ENCODE data around the gene MRPL40. TPM values are rescaled to one million over a fixed set of nuclear protein-coding genes. Genes with fewer than 3 reads are reported as not detected.
A peak's percentile ranks its signal among the peaks of the same experiment; 100 is the strongest.

The MRPL40 gene
- total and polyA plus RNA-seq, 3 experiments from 2014 or later: 47.7 to 62.4 (median 48.6) TPM

DNA sequence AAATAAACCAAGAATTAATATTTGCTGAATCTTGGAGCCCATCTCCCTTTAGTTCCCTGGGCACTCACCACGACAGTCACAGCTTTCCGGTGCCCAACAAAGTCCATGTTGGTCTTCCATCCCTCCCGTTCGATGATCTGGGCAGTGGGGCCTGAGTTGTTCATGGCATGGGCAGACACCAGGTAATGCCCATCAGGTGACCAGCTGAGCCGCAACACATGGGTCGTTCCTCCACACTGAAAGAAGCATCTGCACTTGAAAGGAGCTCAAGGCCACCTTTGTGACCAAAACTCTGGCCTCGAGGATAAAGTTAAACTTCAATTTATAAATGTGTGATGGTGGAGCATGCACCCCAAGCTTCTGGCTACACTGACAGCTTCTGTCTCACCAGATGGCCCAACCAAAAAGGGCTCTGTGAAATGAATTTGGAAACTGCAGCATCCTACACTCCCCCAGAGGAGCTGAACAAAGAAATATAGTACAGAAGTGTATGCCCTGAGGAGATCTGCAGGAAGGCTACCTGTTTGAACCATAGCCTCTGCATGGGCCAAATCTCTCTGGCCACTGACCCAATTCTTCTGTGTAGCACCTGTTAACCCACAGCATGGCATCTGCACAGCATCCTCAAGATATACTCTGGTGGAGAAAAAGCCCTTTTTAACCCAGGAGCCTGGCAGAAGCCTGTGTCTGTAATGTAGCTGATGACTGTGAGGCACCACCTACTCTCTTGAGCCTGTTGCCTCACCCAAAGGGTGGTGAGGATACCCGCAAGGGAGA is 37.9 kb upstream of the MRPL40 start:
- H3K27me3 Mint-ChIP-seq: no peaks in the 10 kb centered on the region
- H3K4me3 Mint-ChIP-seq: no peak overlapping the region
- peaks cover 4 to 86% (median 17%) of the 10 kb centered on the region in 3 donors for H3K36me3 Mint-ChIP-seq
- Histone ChIP-seq H3K4me1 (ENCODE audit: insufficient read depth, low read length) (peaks cover 6% of the 10 kb centered on the region), H3K27me3 (ENCODE audit: insufficient read depth, low read length, poor library complexity, severe bottlenecking) (no peaks in the 10 kb centered on the region), H3K36me3 (ENCODE audit: insufficient read depth, low read length) (peaks cover 68% of the 10 kb centered on the region), H3K9me3 (ENCODE audit: low read length) (no peaks in the 10 kb centered on the region), H3K4me3 (ENCODE audit: low read length) (no peak overlapping the region), H3K27ac (ENCODE audit: low read depth, low read length) (no peak overlapping the region)
- no peaks in the 10 kb centered on the region for H3K9me3 Mint-ChIP-seq
- POLR2A ChIA-PET: no interaction called here
- peak overlapping the region in 2 of 8 donors; percentile 17 to 64 for H3K27ac Mint-ChIP-seq
- H3K4me1 Mint-ChIP-seq: no peaks in the 10 kb centered on the region
- CTCF ChIA-PET: interaction anchor here (0.7 kb wide), 1 partner anchor 8 kb away, joined by 3 read pairs; no protein-coding TSS in a partner anchor
- no peak for DNase-seq

DNA sequence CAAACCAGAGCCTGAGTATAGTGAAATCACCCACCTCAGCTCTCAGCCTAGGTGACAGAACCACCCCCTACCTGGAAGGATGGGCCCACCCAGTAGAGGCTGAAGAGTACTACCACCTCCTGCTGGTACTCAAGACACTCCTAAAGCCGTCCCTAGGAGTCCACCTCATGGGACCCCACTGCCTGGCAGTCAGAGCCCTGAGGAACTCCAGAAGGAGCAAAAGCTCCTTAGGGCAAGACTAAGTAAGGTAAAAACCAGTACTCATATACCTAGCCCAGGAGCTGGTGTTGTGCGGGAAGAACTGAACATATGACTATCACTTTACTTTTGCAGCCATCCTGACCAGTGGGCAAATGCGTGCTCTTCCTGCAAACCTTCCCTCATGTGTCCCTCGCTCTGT is 37.1 kb upstream of the MRPL40 start:
- Mint-ChIP-seq H3K4me3 (no peak overlapping the region), H3K36me3 (peaks cover 4 to 85% (median 19%) of the 10 kb centered on the region in 3 donors), H3K27me3 (no peaks in the 10 kb centered on the region), H3K4me1 (no peaks in the 10 kb centered on the region), H3K9me3 (no peaks in the 10 kb centered on the region), H3K27ac (peak overlapping the region in 4 of 8 donors; percentile 37 to 79 (median 67))
- H3K9me3 ChIP-seq (ENCODE audit: low read length): no peaks in the 10 kb centered on the region
- H3K27ac ChIP-seq (ENCODE audit: low read depth, low read length): no peak overlapping the region
- POLR2A ChIA-PET: no interaction called here
- H3K4me3 ChIP-seq (ENCODE audit: low read length): no peak overlapping the region
- H3K36me3 ChIP-seq (ENCODE audit: insufficient read depth, low read length): peaks cover 65% of the 10 kb centered on the region
- no peaks in the 10 kb centered on the region for H3K27me3 ChIP-seq (ENCODE audit: insufficient read depth, low read length, poor library complexity, severe bottlenecking)
- H3K4me1 ChIP-seq (ENCODE audit: insufficient read depth, low read length): peaks cover 6% of the 10 kb centered on the region
- DNase-seq: no peak
- CTCF ChIA-PET: no interaction called here

DNA sequence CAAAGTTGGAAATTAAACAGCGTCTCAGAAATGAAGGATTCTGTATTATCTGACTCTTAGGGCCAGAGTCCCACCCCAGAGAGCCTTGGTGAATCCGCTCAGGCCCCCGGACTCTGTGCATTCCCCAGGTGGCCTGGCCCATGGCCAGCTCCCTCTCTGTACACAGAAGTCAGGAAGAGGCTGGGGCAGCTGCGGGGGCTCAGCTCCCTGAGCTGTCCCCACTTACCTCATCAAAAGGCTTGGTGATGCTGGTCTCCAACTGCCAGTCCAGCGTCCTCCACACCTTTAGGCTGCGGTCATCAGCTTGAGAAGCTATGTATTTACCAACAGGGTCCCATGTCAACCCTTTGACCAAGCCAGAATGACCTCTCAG is 35.8 kb upstream of the MRPL40 start:
- Mint-ChIP-seq H3K9me3 (no peaks in the 10 kb centered on the region), H3K27ac (peak overlapping the region in 1 of 8 donors; percentile 47), H3K36me3 (peaks cover 0 to 89% (median 21%) of the 10 kb centered on the region in 3 donors), H3K4me1 (peaks cover 0 to 1% (median 0%) of the 10 kb centered on the region in 3 donors), H3K27me3 (no peaks in the 10 kb centered on the region), H3K4me3 (no peak overlapping the region)
- no peaks in the 10 kb centered on the region for H3K9me3 ChIP-seq (ENCODE audit: low read length)
- H3K36me3 ChIP-seq (ENCODE audit: insufficient read depth, low read length): peaks cover 61% of the 10 kb centered on the region
- no peak overlapping the region for H3K4me3 ChIP-seq (ENCODE audit: low read length)
- H3K4me1 ChIP-seq (ENCODE audit: insufficient read depth, low read length): peaks cover 6% of the 10 kb centered on the region
- H3K27ac ChIP-seq (ENCODE audit: low read depth, low read length): peak overlapping the region; percentile 78
- DNase-seq: no peak
- ChIA-PET POLR2A (no interaction called here), CTCF (no interaction called here)
- H3K27me3 ChIP-seq (ENCODE audit: insufficient read depth, low read length, poor library complexity, severe bottlenecking): no peaks in the 10 kb centered on the region

DNA sequence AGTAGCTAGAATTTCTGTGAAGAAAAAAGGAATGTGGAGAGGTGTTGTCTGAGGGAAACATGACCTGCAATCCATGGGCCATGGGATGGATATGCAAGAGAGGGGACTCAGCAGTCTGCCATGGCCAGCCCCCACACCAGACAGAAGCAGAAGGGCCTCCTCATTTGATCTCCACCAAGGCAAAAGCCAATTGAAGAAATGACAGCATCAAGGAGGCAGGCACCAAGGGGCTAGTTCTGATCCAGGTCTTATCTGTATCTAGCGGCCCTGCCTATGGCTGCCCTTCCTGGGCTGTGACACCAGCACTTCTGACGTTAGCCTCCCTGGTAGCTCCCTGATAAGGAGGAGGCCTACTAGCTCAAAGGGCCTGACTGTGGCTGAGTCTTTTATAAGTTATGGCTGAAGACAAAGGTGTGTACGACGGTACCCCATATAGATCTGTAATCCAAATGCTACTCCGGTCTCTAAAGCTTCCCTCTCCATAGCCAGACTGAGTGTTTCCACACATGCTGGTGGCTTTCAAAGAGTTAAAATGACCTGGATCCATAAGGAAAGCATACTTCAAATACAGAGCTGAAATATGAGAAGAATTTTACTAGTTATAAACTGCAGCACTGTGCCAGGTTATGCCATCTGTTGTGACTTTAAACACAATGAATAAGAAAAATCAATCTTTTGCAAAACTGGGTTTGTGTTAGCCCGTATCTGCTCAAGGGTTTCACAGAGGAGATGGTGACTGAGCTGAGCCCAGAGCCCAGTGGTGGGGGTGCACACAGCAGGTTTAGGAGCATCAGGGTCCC is 35.2 kb upstream of the MRPL40 start:
- peaks cover 55% of the 10 kb centered on the region for H3K36me3 ChIP-seq (ENCODE audit: insufficient read depth, low read length)
- Mint-ChIP-seq H3K36me3 (peaks cover 0 to 90% (median 23%) of the 10 kb centered on the region in 3 donors), H3K27me3 (no peaks in the 10 kb centered on the region), H3K4me1 (peaks cover 0 to 1% (median 0%) of the 10 kb centered on the region in 3 donors), H3K9me3 (no peaks in the 10 kb centered on the region), H3K4me3 (no peak overlapping the region), H3K27ac (peak overlapping the region in 3 of 8 donors; percentile 26 to 63 (median 47))
- H3K4me1 ChIP-seq (ENCODE audit: insufficient read depth, low read length): peaks cover 6% of the 10 kb centered on the region
- H3K4me3 ChIP-seq (ENCODE audit: low read length): no peak overlapping the region
- H3K27ac ChIP-seq (ENCODE audit: low read depth, low read length): peak overlapping the region; percentile 78
- POLR2A ChIA-PET: no interaction called here
- H3K9me3 ChIP-seq (ENCODE audit: low read length): no peaks in the 10 kb centered on the region
- CTCF ChIA-PET: no interaction called here
- no peaks in the 10 kb centered on the region for H3K27me3 ChIP-seq (ENCODE audit: insufficient read depth, low read length, poor library complexity, severe bottlenecking)
- DNase-seq: no peak

DNA sequence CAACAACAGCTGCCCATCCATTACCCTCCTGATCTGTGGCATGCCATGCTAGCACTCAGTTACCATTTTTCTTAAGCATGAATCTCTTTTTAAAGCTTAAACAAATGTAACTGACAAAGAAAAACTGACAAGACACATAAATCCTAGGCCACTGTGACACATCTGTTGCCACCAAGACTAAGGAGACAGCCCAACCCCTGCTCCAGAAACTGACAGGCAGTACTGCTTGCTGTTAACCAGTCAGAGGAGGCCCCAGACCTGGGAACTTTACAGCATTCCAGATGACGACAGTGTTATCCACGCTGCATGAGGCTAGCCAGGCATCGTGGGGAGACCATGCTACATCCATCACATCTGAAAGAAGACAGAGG is 34.6 kb upstream of the MRPL40 start:
- Histone ChIP-seq H3K4me1 (ENCODE audit: insufficient read depth, low read length) (peaks cover 6% of the 10 kb centered on the region), H3K27me3 (ENCODE audit: insufficient read depth, low read length, poor library complexity, severe bottlenecking) (no peaks in the 10 kb centered on the region), H3K4me3 (ENCODE audit: low read length) (no peak overlapping the region), H3K36me3 (ENCODE audit: insufficient read depth, low read length) (peaks cover 49% of the 10 kb centered on the region), H3K9me3 (ENCODE audit: low read length) (no peaks in the 10 kb centered on the region), H3K27ac (ENCODE audit: low read depth, low read length) (peak overlapping the region; percentile 78)
- no peak for DNase-seq
- H3K36me3 Mint-ChIP-seq: peaks cover 0 to 89% (median 23%) of the 10 kb centered on the region in 3 donors
- ChIA-PET POLR2A (no interaction called here), CTCF (no interaction called here)
- H3K4me1 Mint-ChIP-seq: peaks cover 0 to 1% (median 0%) of the 10 kb centered on the region in 3 donors
- no peak overlapping the region for H3K4me3 Mint-ChIP-seq
- peak overlapping the region in 1 of 8 donors; percentile 23 for H3K27ac Mint-ChIP-seq
- no peaks in the 10 kb centered on the region for H3K9me3 Mint-ChIP-seq
- H3K27me3 Mint-ChIP-seq: no peaks in the 10 kb centered on the region

DNA sequence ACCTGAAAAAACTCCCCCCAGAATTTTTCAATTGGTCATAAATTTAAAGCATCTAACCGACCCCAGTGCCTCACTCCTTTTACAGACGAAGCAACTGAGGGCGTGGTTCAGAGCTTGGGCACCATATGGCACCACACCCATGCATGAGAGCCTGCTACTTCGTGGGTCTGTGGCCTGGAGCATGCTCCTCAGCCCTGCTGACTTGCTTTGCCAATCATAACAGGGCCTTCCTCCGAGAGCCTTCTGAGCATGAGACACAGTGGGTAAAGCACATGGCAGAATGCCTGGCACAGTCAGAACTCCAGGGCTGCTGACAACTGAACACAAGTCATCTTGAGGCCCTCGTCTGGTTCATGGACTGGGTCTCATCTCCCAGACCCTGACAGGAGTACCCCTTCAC is 34.1 kb upstream of the MRPL40 start:
- H3K27me3 ChIP-seq (ENCODE audit: insufficient read depth, low read length, poor library complexity, severe bottlenecking): no peaks in the 10 kb centered on the region
- no peak for DNase-seq
- H3K27me3 Mint-ChIP-seq: no peaks in the 10 kb centered on the region
- H3K9me3 ChIP-seq (ENCODE audit: low read length): no peaks in the 10 kb centered on the region
- H3K27ac Mint-ChIP-seq: peak overlapping the region in 1 of 8 donors; percentile 12
- ChIA-PET CTCF (no interaction called here), POLR2A (no interaction called here)
- peaks cover 0 to 1% (median 0%) of the 10 kb centered on the region in 3 donors for H3K4me1 Mint-ChIP-seq
- H3K4me3 Mint-ChIP-seq: no peak overlapping the region
- peaks cover 47% of the 10 kb centered on the region for H3K36me3 ChIP-seq (ENCODE audit: insufficient read depth, low read length)
- peaks cover 0 to 88% (median 23%) of the 10 kb centered on the region in 3 donors for H3K36me3 Mint-ChIP-seq
- peak overlapping the region; percentile 12 for H3K27ac ChIP-seq (ENCODE audit: low read depth, low read length)
- no peak overlapping the region for H3K4me3 ChIP-seq (ENCODE audit: low read length)
- peaks cover 6% of the 10 kb centered on the region for H3K4me1 ChIP-seq (ENCODE audit: insufficient read depth, low read length)
- H3K9me3 Mint-ChIP-seq: no peaks in the 10 kb centered on the region

DNA sequence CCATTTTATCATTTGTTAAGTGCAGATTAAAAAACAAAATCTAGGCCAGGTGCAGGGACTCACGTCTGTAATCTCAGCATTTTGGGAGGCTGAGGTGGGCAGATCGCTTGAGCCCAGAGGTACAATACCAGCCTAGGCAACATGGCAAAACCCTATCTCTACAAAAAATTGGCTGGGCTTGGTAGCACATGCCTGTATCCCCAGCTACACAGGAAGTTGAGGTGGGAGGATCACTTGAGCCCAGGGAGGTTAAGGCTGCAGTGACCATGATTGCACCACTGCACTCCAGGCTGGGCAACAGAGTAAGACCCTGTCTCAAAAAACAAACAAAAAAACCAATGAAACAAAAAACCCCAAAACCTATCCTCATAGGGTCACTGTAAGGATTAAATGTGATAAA is 33.7 kb upstream of the MRPL40 start:
- no peaks in the 10 kb centered on the region for H3K9me3 Mint-ChIP-seq
- ChIA-PET POLR2A (no interaction called here), CTCF (no interaction called here)
- Histone ChIP-seq H3K4me3 (ENCODE audit: low read length) (no peak overlapping the region), H3K9me3 (ENCODE audit: low read length) (no peaks in the 10 kb centered on the region), H3K36me3 (ENCODE audit: insufficient read depth, low read length) (peaks cover 45% of the 10 kb centered on the region), H3K4me1 (ENCODE audit: insufficient read depth, low read length) (peaks cover 6% of the 10 kb centered on the region), H3K27ac (ENCODE audit: low read depth, low read length) (peak overlapping the region; percentile 12), H3K27me3 (ENCODE audit: insufficient read depth, low read length, poor library complexity, severe bottlenecking) (no peaks in the 10 kb centered on the region)
- H3K27ac Mint-ChIP-seq: peak overlapping the region in 2 of 8 donors; percentile 29 to 57
- DNase-seq: no peak
- H3K4me3 Mint-ChIP-seq: no peak overlapping the region
- peaks cover 0 to 86% (median 22%) of the 10 kb centered on the region in 3 donors for H3K36me3 Mint-ChIP-seq
- no peaks in the 10 kb centered on the region for H3K27me3 Mint-ChIP-seq
- peaks cover 0 to 1% (median 0%) of the 10 kb centered on the region in 3 donors for H3K4me1 Mint-ChIP-seq

DNA sequence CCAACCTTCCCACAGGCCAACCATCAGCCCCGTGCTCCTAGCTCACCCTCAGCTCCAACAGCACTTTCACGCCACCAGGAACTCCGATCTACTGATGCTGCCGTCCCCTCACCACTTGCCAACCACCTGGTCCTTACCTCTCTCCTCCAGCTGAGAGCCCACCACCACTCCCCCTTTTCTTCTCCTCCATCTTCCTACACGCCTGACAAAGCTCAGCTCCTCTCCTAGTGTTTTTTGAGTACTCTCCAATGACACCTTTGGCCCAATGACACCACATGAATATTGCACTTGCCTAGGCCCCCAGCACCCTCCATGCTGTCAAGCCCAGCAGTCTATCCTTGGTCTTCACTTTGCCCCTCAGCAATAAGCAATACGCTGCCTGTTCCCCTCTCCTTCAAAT is 31.5 kb upstream of the MRPL40 start:
- H3K9me3 Mint-ChIP-seq: no peaks in the 10 kb centered on the region
- ChIA-PET CTCF (no interaction called here), POLR2A (no interaction called here)
- H3K27me3 Mint-ChIP-seq: no peaks in the 10 kb centered on the region
- H3K4me3 ChIP-seq (ENCODE audit: low read length): no peak overlapping the region
- peaks cover 10% of the 10 kb centered on the region for H3K4me1 ChIP-seq (ENCODE audit: insufficient read depth, low read length)
- H3K4me1 Mint-ChIP-seq: peaks cover 0 to 1% (median 0%) of the 10 kb centered on the region in 3 donors
- no peak for DNase-seq
- peaks cover 4 to 85% (median 26%) of the 10 kb centered on the region in 3 donors for H3K36me3 Mint-ChIP-seq
- H3K4me3 Mint-ChIP-seq: no peak overlapping the region
- no peaks in the 10 kb centered on the region for H3K27me3 ChIP-seq (ENCODE audit: insufficient read depth, low read length, poor library complexity, severe bottlenecking)
- H3K27ac Mint-ChIP-seq: peak overlapping the region in 6 of 8 donors; percentile 53 to 93 (median 69)
- no peak overlapping the region for H3K27ac ChIP-seq (ENCODE audit: low read depth, low read length)
- H3K9me3 ChIP-seq (ENCODE audit: low read length): no peaks in the 10 kb centered on the region
- peaks cover 42% of the 10 kb centered on the region for H3K36me3 ChIP-seq (ENCODE audit: insufficient read depth, low read length)

Measured in CD8-positive, alpha-beta memory T cell (primary cell).